GM21786 (cell line): ENCODE results near the gene CACNB4.

Source experiments
- ATAC-seq: cut with Tn5 transposase; IDR thresholded peaks from one replicate; pipeline ENCODE4 v1.9.1; 2021; ENCODE audit not compliant: unreplicated experiment

Gene CACNB4

GRCh38 chr2:151977631-151978030 is 121.2 kb downstream of the CACNB4 start:
- no peak for ATAC-seq

GRCh38 chr2:151976945-151977353 is 121.9 kb downstream of the CACNB4 start:
- ATAC-seq, result peak; percentile 87

GRCh38 chr2:151975460-151976414 is 123.1 kb downstream of the CACNB4 start:
- no peak for ATAC-seq

GRCh38 chr2:151974988-151975387 is 123.9 kb downstream of the CACNB4 start:
- ATAC-seq, result no peak

- no peak for ATAC-seq
Observed at GRCh38 chr2:151973901-151974199, 125.0 kb downstream of the CACNB4 start.

- ATAC-seq, result no peak
Observed at GRCh38 chr2:151973013-151973900, 125.6 kb downstream of the CACNB4 start.

- ATAC-seq, result no peak
Observed at GRCh38 chr2:151972241-151973012, 126.4 kb downstream of the CACNB4 start.

GRCh38 chr2:151971301-151972051 is 127.4 kb downstream of the CACNB4 start:
- no peak for ATAC-seq

GRCh38 chr2:151968770-151969470 is 129.9 kb downstream of the CACNB4 start:
- ATAC-seq, result no peak

- no peak for ATAC-seq
Observed at GRCh38 chr2:151967829-151968722, 130.8 kb downstream of the CACNB4 start.

- no peak for ATAC-seq
Observed at GRCh38 chr2:151965884-151966283, 133.0 kb downstream of the CACNB4 start.

- ATAC-seq, result no peak
Observed at GRCh38 chr2:151961558-151961957, 137.3 kb downstream of the CACNB4 start.

- no peak for ATAC-seq
Observed at GRCh38 chr2:151959238-151959637, 139.6 kb downstream of the CACNB4 start.

- no peak for ATAC-seq
Observed at GRCh38 chr2:151953467-151953866, 145.4 kb downstream of the CACNB4 start.

- ATAC-seq, result no peak
Observed at GRCh38 chr2:151952691-151953456, 146.0 kb downstream of the CACNB4 start.

GRCh38 chr2:151947813-151948165 is 151.1 kb downstream of the CACNB4 start:
- ATAC-seq, result peak; percentile 24

GRCh38 chr2:151946899-151947812 is 151.7 kb downstream of the CACNB4 start:
- peak; percentile 48 for ATAC-seq
